Thyroid gland (tissue), 4 donors: ENCODE data around the gene STK31. TPM values are rescaled to one million over a fixed set of nuclear protein-coding genes. Genes with fewer than 3 reads are reported as not detected.
"Not testable (repeated sequence)": the region's sequence is repeated elsewhere in the genome, so short reads cannot be mapped to it uniquely, and the experiment has no call there.

Experiments
- DNase-seq, 2 donors: peaks; one replicate each; pipeline ENCODE4 v3.0.0-alpha.2; 2019
- H3K27ac ChIP-seq, 3 donors: fragments of 200-600 bp; sonication (generic); 1 replicate in 2 of 3; 2 replicates in 1 of 3; pipeline ENCODE4 v1.5.1; 2016 to 2019; ENCODE audit warnings: mild to moderate bottlenecking in 1 of 3, moderate library complexity in 1 of 3
- H3K27me3 ChIP-seq: fragments of 200-600 bp; sonication (generic); one replicate; pipeline ENCODE4 v1.5.1; 2019
- H3K36me3 ChIP-seq, 2 donors: fragments of 200-600 bp; sonication (generic); one replicate each; pipeline ENCODE4 v1.5.1; 2016 to 2019
- H3K4me1 ChIP-seq, 2 donors: fragments of 200-600 bp; sonication (generic); one replicate each; pipeline ENCODE4 v1.5.1; 2017 to 2019
- H3K4me3 ChIP-seq, 3 donors: fragments of 200-600 bp; sonication (generic); replicated peaks in 1 of 3; 1 replicate in 2 of 3; 2 replicates in 1 of 3; pipeline ENCODE4 v1.5.1; 2016; ENCODE audit warnings: mild to moderate bottlenecking in 1 of 3
- H3K9me3 ChIP-seq: fragments of 200-600 bp; sonication (generic); one replicate; pipeline ENCODE4 v1.5.1; 2017
- POLR2A ChIP-seq, 2 donors: fragments of 450-650 bp; IDR thresholded peaks; one replicate each; pipeline ENCODE4 v1.6.1; 2017; ENCODE audit warnings: antibody characterized with exemption in 2 of 2, mild to moderate bottlenecking in 2 of 2, moderate library complexity in 1 of 2
- WGBS, 2 donors: methylation state at CpG; one replicate each; pipeline ENCODE4 v1.1.5; 2017; 5-methylcytosine and 5-hydroxymethylcytosine counted together
- intact Hi-C: fragments of 100-400 bp; cut with DNase I; formaldehyde crosslinking; loops from one replicate; pipeline ENCODE4 v1.15.1; 2023
- total RNA-seq, 4 donors: library from RNA; depleted of rRNA; stranded (reverse); fragments of >200 nt; gene quantifications; one replicate each; pipeline ENCODE4 v1.2.3, GENCODE V29; 2016
- TF ChIP-seq, protein P1 (sequence below), 6 experiments: fragments of 200-600 bp in 3 of 6; fragments of 450-650 bp in 3 of 6; sonication (generic) in 3 of 6; IDR thresholded peaks; one replicate each; pipeline ENCODE4 v1.5.1; 2016 to 2019; ENCODE audit warnings: antibody characterized with exemption in 6 of 6, mild to moderate bottlenecking in 2 of 6, inconsistent platforms in 1 of 6, moderate library complexity in 1 of 6

STK31 gene
- total RNA-seq, 4 donors from 2014 or later: 0.27 to 2.3 (median 0.70) TPM

DNA sequence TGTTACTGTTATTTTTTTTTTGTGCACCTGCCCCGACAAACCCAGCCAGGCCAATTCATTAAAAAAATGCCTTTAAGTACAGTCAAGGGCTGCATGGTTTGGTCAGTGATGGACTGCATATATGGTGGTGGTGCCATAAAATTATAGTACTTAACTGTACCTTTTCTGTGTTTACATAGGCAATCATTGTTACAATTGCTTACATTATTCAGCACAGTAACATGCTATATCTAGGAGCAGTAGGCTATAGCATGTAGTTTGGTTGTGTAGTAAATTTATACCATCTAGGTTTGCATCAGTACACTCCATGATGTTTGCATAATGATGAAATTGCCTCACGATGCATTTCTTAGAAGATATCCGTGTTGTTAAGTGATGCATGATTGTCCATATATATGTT lies 58.0 kb downstream of the STK31 start:
- Histone ChIP-seq H3K27ac (no peak overlapping the region), H3K36me3 (no peaks in the 10 kb centered on the region), H3K9me3 (no peaks in the 10 kb centered on the region), H3K4me3 (no peak overlapping the region), H3K4me1 (no peaks in the 10 kb centered on the region), H3K27me3 (no peaks in the 10 kb centered on the region)
- intact Hi-C loops: no loop called here
- TF ChIP-seq, protein P1, sequence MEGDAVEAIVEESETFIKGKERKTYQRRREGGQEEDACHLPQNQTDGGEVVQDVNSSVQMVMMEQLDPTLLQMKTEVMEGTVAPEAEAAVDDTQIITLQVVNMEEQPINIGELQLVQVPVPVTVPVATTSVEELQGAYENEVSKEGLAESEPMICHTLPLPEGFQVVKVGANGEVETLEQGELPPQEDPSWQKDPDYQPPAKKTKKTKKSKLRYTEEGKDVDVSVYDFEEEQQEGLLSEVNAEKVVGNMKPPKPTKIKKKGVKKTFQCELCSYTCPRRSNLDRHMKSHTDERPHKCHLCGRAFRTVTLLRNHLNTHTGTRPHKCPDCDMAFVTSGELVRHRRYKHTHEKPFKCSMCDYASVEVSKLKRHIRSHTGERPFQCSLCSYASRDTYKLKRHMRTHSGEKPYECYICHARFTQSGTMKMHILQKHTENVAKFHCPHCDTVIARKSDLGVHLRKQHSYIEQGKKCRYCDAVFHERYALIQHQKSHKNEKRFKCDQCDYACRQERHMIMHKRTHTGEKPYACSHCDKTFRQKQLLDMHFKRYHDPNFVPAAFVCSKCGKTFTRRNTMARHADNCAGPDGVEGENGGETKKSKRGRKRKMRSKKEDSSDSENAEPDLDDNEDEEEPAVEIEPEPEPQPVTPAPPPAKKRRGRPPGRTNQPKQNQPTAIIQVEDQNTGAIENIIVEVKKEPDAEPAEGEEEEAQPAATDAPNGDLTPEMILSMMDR (IDR thresholded peaks at IDR 0.05): no peak
- no peak for TF ChIP-seq POLR2A (IDR thresholded peaks at IDR 0.05)
- DNase-seq: no peak
- WGBS, 2 donors: 65 to 88% methylated on average over 3 of the region's 3 CpGs

DNA sequence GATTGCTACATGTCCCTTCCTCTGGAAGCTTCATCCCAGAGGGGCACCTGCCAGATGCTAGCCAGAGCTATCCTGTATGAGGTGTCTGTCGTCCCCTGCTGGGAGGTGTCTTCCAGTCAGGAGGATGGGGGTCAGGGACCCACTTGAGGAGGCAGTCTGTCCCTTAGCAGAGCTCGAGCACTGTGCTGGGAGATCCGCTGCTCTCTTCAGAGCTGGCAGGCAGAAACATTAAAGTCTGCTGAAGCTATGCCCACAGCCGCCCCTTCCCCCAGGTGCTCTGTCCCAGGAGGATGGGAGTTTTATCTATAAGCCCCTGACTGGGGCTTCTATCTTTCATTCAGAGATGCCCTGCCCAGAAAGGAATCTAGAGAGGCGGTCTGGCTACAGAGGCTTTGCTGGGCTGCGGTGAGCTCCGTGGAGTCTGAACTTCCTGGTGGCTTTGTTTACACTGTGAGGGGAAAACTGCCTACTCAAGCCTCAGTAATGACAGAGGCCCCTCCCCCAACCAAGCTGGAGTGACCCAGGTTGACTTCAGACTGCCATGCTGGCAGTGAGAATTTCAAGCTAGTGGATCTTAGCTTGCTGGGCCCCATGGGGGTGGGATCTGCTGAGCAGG lies 69.3 kb downstream of the STK31 start:
- WGBS, 2 donors: 81 to 85% methylated on average over 6 to 7 of the region's 7 CpGs
- H3K4me1 ChIP-seq, H3K27me3 ChIP-seq, H3K4me3 ChIP-seq, DNase-seq, H3K9me3 ChIP-seq, H3K27ac ChIP-seq, H3K36me3 ChIP-seq, intact Hi-C loops: not testable (repeated sequence)

DNA sequence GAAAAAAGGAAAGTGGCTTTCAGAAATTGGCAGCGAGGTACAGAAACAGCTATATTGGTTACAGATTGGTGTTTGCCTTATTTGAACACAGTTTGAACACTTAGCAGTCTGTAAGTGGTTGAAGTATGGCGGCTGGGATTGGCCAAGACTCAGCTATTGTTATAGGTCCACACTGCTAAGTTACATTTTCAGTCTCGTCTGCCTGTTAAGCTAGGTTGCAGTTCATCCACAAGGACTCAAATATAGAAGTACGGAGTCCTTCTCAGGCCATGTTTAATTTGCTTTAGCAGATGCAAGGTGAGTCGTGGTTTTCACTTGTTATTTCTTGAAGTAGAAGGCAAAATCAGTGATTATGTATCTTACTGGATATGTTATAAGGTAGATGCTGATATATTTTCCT lies 73.1 kb downstream of the STK31 start:
- Histone ChIP-seq H3K36me3 (no peaks in the 10 kb centered on the region), H3K27ac (no peak overlapping the region), H3K4me1 (no peaks in the 10 kb centered on the region), H3K27me3 (no peaks in the 10 kb centered on the region), H3K4me3 (no peak overlapping the region), H3K9me3 (no peaks in the 10 kb centered on the region)
- intact Hi-C loops: no loop called here
- 86 to 93% methylated on average over 5 of the region's 5 CpGs for whole genome bisulfite sequencing, 2 donors
- TF ChIP-seq, protein P1 (IDR thresholded peaks at IDR 0.05): no peak
- TF ChIP-seq POLR2A (IDR thresholded peaks at IDR 0.05): no peak
- no peak for DNase-seq

DNA sequence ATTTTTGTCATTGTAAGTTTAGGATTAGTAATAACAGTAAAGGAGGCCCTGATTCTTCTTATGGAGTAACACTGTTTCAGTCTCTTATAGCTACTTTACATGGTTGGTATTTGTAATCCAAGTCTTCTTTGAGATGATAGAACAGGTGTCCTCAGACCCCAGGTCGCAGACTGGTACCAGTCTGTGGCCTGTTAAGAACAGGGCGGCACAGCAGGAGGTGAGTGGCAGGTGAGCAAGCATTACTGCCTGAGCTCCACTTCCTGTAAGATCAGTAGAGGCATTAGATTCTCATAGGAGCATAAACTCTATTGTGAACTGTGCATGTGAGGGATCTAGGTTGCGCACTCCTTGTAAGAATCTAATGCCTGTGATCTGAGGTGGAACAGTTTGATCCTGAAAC lies 77.3 kb downstream of the STK31 start:
- Histone ChIP-seq H3K4me3 (no peak overlapping the region), H3K36me3 (no peaks in the 10 kb centered on the region), H3K9me3 (no peaks in the 10 kb centered on the region), H3K27ac (no peak overlapping the region), H3K27me3 (no peaks in the 10 kb centered on the region), H3K4me1 (no peaks in the 10 kb centered on the region)
- no peak for DNase-seq
- WGBS, 2 donors: 89 to 92% methylated on average over 3 of the region's 3 CpGs
- TF ChIP-seq POLR2A (IDR thresholded peaks at IDR 0.05): no peak
- TF ChIP-seq, protein P1 (IDR thresholded peaks at IDR 0.05): no peak
- intact Hi-C loops: no loop called here

DNA sequence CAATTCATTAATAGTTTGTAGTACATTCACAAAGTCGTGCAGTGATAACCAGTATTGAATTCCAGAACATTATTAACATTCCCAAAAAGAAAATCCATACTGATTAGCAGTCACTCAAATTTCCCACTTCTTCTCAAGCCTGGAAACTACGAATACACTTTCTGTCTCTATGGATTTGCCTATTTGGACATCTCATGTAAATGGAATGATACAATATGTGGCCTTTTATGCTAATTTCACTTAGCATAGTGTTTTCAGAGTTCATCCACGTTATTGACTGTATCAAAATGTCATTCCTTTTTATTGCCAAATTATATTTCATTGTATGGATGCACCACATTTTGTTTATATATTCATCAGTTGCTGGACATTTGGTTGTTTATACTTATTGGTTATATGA lies 78.8 kb downstream of the STK31 start:
- no peaks in the 10 kb centered on the region for H3K36me3 ChIP-seq
- intact Hi-C loops: no loop called here
- 76 to 79% methylated on average over 3 of the region's 3 CpGs for WGBS, 2 donors
- no peak for TF ChIP-seq POLR2A (IDR thresholded peaks at IDR 0.05)
- TF ChIP-seq, protein P1 (IDR thresholded peaks at IDR 0.05): no peak
- DNase-seq: no peak
- H3K27ac ChIP-seq: no peak overlapping the region
- no peak overlapping the region for H3K4me3 ChIP-seq
- no peaks in the 10 kb centered on the region for H3K4me1 ChIP-seq
- H3K9me3 ChIP-seq: no peaks in the 10 kb centered on the region
- H3K27me3 ChIP-seq: no peaks in the 10 kb centered on the region

DNA sequence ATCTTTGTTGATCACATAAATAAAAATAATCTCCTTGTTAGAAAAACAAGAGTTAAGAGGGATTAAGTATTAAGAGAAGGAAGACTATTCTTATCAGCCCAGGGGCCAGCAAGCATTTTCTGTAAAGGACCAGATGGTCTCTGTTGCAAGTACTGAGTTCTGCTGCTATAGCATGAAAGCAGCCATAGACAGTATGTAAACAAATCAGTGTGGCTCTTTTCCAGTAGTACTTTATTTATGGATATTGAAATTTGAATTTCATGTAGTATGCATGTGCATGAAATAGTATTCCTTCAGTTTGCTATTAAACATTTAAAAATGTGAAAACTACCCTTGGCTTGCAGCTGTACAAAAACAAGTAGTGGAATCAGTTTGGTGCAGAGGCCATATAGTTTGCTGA lies 81.7 kb downstream of the STK31 start:
- no peak for TF ChIP-seq POLR2A (IDR thresholded peaks at IDR 0.05)
- TF ChIP-seq, protein P1 (IDR thresholded peaks at IDR 0.05): no peak
- no peaks in the 10 kb centered on the region for H3K9me3 ChIP-seq
- H3K36me3 ChIP-seq: no peaks in the 10 kb centered on the region
- no peak overlapping the region for H3K27ac ChIP-seq
- H3K4me1 ChIP-seq: no peaks in the 10 kb centered on the region
- no peaks in the 10 kb centered on the region for H3K27me3 ChIP-seq
- H3K4me3 ChIP-seq: no peak overlapping the region
- intact Hi-C loops: no loop called here
- DNase-seq: no peak
